ENCODE results near the gene AP2B1. TPM values are rescaled to one million over a fixed set of nuclear protein-coding genes. Genes with fewer than 3 reads are reported as not detected.

Gene AP2B1
- polyA plus RNA-seq, 1 of the 3 experiments (the other 2 are of a cell fraction), result 97.8 TPM

- no peak overlapping the region for H3K9ac ChIP-seq
- no peak for DNase-seq
- no peaks in the 10 kb centered on the region for H4K20me1 ChIP-seq (ENCODE audit: insufficient read depth)
- H3K27ac ChIP-seq (ENCODE audit: low read depth in 2 of 2, low read length in 1 of 2), result no peak overlapping the region
- H3K9me2 ChIP-seq, result no peaks in the 10 kb centered on the region
- peaks cover 9% of the 10 kb centered on the region for H3F3A ChIP-seq (replicated peaks; ENCODE audit: insufficient read depth)
- WGBS (ENCODE audit: low lambda C conversion rate), result 93% methylated on average over 2 of the region's 2 CpGs
- no peaks in the 10 kb centered on the region for H3K27me3 ChIP-seq (ENCODE audit: insufficient read depth)
- no peak overlapping the region for H2AFZ ChIP-seq (ENCODE audit: low read depth)
- TF ChIP-seq EZH2phosphoT487 (IDR thresholded peaks at IDR 0.05; ENCODE audit: borderline replicate concordance, low read depth), result no peak
- TF ChIP-seq RCOR1 (IDR thresholded peaks at IDR 0.05; ENCODE audit: low read length), result no peak
- TF ChIP-seq TCF12 (IDR thresholded peaks at IDR 0.05), result no peak
- TF ChIP-seq TEAD4 (IDR thresholded peaks at IDR 0.05; ENCODE audit: borderline replicate concordance, insufficient read depth), result no peak
- no peak for TF ChIP-seq GABPA (IDR thresholded peaks at IDR 0.05; ENCODE audit: low read depth)
- no peak overlapping the region for H3K4me2 ChIP-seq
- peaks cover 27 to 64% of the 10 kb centered on the region in 2 experiments for H3K36me3 ChIP-seq (replicated peaks in 1 of 2; ENCODE audit: control insufficient read depth in 1 of 2, insufficient read depth in 2 of 2, low read length in 1 of 2)
- no peaks in the 10 kb centered on the region; a peak in 1 of 4 replicates for H3K4me1 ChIP-seq (ENCODE audit: control insufficient read depth in 1 of 2, insufficient read depth in 2 of 2, low read depth in 1 of 2, low read length in 1 of 2)
- no peak overlapping the region for H3K4me3 ChIP-seq (ENCODE audit: low read depth in 2 of 2, low read length in 1 of 2)
- peaks cover 18% of the 10 kb centered on the region; the same call in 1 of the 2 replicates for H3K79me2 ChIP-seq (ENCODE audit: insufficient read depth)
- ChIA-PET CTCF (interaction anchor here (1.1 kb wide), 1 partner anchor 67 kb away, joined by 3 read pairs; no protein-coding TSS in a partner anchor), POLR2A (no interaction called here)
- H3K9me3 ChIP-seq, result no peaks in the 10 kb centered on the region
Observed at GRCh38 chr17:35679007-35679682, 92.0 kb downstream of the AP2B1 start.

DNA sequence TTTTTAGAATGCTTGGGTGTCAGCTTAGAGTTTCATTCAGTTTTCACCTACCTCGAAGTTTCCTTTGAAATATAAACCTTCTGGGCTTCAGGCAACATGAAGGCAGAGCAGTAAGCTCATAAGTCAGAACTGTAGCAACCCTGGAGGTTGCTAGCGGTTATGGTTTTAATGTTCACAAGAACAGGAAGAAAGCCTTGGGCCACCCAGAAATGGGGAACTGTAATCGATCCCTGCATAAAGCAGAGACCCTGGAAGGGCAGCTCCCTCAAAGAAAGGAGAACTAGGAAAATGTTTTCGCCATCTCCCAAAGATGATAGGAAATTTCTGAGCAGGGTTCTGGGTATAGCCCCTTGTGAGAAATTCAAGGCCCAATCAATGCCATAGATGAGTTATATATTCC lies 96.5 kb downstream of the AP2B1 start:
- TF ChIP-seq RAD21 (IDR thresholded peaks at IDR 0.05; ENCODE audit: low read length), result no peak
- TF ChIP-seq, protein P1, sequence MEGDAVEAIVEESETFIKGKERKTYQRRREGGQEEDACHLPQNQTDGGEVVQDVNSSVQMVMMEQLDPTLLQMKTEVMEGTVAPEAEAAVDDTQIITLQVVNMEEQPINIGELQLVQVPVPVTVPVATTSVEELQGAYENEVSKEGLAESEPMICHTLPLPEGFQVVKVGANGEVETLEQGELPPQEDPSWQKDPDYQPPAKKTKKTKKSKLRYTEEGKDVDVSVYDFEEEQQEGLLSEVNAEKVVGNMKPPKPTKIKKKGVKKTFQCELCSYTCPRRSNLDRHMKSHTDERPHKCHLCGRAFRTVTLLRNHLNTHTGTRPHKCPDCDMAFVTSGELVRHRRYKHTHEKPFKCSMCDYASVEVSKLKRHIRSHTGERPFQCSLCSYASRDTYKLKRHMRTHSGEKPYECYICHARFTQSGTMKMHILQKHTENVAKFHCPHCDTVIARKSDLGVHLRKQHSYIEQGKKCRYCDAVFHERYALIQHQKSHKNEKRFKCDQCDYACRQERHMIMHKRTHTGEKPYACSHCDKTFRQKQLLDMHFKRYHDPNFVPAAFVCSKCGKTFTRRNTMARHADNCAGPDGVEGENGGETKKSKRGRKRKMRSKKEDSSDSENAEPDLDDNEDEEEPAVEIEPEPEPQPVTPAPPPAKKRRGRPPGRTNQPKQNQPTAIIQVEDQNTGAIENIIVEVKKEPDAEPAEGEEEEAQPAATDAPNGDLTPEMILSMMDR (IDR thresholded peaks at IDR 0.05), result no peak
- no peak for TF ChIP-seq YY1 (IDR thresholded peaks at IDR 0.05; ENCODE audit: low read depth)
- Histone ChIP-seq H3K4me3 (ENCODE audit: low read depth in 2 of 2, low read length in 1 of 2) (no peak overlapping the region), H3K9me2 (no peaks in the 10 kb centered on the region), H3F3A (replicated peaks; ENCODE audit: insufficient read depth) (peaks cover 14% of the 10 kb centered on the region), H2AFZ (ENCODE audit: low read depth) (no peak overlapping the region), H3K4me2 (no peak overlapping the region), H3K9me3 (no peaks in the 10 kb centered on the region), H3K36me3 (replicated peaks in 1 of 2; ENCODE audit: control insufficient read depth in 1 of 2, insufficient read depth in 2 of 2, low read length in 1 of 2) (peaks cover 38 to 65% of the 10 kb centered on the region in 2 experiments), H3K4me1 (ENCODE audit: control insufficient read depth in 1 of 2, insufficient read depth in 2 of 2, low read depth in 1 of 2, low read length in 1 of 2) (no peaks in the 10 kb centered on the region), H3K9ac (no peak overlapping the region), H3K27ac (ENCODE audit: low read depth in 2 of 2, low read length in 1 of 2) (no peak overlapping the region), H3K27me3 (ENCODE audit: insufficient read depth) (no peaks in the 10 kb centered on the region), H3K79me2 (ENCODE audit: insufficient read depth) (peaks cover 13% of the 10 kb centered on the region; the same call in 1 of the 2 replicates), H4K20me1 (ENCODE audit: insufficient read depth) (no peaks in the 10 kb centered on the region)
- ChIA-PET CTCF (interaction anchor here (0.9 to 1.4 kb wide), 3 partner anchors 9 to 80 kb away, joined by 3 to 4 read pairs (median 3); no protein-coding TSS in a partner anchor), POLR2A (no interaction called here)
- 97% methylated on average over 4 of the region's 4 CpGs for WGBS (ENCODE audit: low lambda C conversion rate)
- DNase-seq, result no peak
